HG03460 (cell line): Measurements from ENCODE around the gene USP43.

Experiments
- ATAC-seq: cut with Tn5 transposase; IDR thresholded peaks from one replicate; pipeline ENCODE4 v1.9.1; 2021; ENCODE audit not compliant: unreplicated experiment

USP43 gene

DNA sequence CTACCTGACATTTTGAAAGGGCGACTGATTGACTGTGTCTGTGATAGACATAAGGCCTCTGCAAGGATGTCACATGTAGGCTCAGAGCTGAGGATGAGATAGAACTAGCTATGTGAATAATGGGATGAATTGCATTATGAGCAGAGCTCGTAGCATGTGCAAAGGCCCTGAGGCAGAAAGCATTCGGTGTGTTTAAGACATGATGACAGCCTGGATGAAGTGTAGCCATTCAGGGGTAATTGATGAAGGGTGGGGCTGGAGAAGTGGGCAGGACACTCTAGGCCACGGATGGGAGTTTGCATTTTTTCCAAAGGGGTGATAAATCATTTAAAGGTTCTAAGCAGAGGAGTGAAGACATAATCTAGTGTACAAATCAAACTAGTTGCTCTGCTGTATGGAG lies 62.6 kb downstream of the USP43 start:
- no peak for ATAC-seq

DNA sequence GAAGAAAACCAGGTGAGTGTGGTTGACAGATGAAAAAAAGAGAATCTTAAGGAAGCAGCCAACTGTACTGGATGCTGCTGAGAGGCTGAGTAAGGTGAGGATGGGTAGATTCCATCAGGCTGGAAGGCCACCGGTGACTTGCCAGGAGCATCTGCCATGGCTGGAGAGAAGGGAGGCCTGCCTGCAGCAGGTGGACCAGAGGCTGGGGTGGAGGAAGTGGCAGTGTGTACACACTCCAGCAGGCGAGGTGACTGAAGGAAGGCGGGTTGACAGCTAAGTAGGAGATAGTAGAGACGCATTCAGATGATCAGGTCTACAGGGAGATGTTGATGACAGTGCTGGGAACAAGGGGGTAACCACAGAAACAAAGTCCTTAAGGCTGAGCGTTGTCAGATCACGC lies 69.5 kb downstream of the USP43 start:
- ATAC-seq, result no peak

DNA sequence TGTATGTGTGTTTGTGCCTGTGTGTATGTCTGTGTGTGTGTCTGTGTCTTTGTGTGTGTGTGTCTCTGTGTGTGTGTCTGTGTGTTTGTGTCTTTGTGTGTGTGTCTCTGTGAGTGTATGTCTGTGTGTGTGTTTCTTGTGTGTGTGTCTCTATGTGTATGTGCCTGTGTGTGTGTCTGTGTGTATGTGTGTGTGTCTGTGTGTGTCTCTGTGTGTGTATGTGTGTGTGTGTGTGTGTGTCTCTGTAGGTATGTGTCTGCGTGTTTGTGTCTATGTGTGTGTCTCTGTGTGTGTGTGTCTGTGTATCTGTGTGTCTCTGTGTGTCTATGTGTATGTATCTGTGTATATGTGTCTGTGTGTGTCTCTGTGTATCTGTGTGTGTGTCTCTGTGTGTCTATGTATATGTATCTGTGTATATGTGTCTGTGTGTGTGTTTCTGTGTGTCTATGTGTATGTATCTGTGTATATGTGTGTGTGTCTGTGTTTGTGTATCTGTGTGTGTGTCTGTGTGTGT lies 70.2 kb downstream of the USP43 start:
- ATAC-seq, result no peak

DNA sequence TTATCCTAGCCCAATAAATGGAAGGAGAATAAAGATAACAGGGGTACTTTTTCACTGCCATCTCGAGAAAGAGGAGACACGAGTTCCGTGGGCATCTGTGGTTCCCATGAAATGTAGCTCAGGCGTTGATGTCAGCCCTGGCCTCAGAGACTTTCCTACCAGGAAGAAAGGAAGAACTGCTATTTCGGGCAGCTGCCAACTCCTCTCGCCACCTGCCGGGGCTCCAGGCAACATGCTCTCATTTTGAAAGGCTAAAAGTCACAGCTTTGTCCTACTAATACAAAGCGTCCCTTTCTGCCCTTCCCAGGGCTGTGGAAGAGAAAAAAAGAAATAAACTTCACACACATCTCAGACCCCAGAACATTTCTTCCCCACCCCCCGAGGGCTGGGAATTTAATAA lies 80.3 kb downstream of the USP43 start:
- ATAC-seq, result no peak

DNA sequence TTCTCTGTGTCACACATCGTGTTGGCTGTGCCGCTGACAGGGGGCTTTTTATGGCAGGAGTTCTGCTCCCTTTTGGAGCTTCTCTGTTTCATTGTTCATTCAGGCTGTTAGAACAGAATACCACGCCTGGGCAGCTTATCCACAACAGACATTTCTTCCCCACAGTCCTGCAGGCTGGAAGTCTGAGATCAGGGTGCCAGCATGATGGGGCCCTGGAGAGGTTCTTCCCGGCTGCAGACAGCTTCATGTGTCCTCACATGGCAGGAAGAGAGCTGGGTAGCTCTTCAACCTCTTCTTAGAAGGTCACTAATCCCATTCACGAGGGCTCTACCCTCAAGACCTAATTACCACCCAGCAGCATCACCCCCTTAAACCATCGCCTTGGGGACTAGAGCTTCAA lies 81.0 kb downstream of the USP43 start:
- ATAC-seq, result no peak

DNA sequence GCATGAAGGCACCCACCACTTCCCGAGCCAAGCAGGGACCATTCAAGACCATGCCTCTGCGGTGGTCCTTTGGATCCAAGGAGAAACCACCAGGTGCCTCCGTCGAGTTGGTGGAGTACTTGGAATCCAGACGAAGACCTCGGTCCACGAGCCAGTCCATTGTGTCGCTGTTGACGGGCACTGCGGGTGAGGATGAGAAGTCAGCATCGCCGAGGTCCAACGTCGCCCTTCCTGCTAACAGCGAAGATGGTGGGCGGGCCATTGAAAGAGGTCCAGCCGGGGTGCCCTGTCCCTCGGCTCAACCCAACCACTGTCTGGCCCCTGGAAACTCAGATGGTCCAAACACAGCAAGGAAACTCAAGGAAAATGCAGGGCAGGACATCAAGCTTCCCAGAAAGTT lies 82.7 kb downstream of the USP43 start:
- no peak for ATAC-seq

DNA sequence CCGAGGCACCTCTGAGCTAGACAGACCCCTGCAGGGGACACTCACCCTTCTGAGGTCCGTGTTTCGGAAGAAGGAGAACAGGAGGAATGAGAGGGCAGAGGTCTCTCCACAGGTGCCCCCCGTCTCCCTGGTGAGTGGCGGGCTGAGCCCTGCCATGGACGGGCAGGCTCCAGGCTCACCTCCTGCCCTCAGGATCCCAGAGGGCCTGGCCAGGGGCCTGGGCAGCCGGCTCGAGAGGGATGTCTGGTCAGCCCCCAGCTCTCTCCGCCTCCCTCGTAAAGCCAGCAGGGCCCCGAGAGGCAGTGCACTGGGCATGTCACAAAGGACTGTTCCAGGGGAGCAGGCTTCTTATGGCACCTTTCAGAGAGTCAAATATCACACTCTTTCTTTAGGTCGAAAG lies 83.2 kb downstream of the USP43 start:
- ATAC-seq, result no peak

DNA sequence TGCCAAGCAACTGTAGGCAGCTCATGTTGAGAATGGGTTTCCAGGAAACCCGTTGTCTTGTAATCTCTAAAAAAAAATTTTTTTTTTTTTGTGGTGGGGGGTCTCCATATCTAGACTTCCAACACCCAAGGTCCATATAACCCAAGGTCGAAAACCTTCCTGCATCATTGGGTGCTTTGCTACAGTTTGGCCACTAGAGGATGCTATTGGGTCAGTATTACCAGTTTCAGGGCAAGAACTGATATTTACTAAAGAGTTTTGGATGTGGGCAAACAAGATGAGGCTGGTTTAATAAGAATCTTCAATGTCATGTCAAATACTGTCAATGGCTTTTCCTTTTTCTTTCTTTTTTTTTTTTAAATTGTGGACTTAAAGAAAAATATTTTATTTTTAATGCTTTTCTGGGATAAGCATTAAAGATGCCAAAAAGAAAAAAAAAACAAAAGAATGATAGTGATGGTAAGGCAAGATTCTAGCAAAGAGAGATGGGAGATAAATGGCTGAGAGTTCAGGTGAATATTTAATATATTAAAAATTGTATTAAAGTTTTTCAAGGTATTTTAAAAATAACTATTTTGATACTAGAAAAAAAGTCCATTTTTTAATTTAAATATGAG lies 83.8 kb downstream of the USP43 start:
- ATAC-seq, result no peak

DNA sequence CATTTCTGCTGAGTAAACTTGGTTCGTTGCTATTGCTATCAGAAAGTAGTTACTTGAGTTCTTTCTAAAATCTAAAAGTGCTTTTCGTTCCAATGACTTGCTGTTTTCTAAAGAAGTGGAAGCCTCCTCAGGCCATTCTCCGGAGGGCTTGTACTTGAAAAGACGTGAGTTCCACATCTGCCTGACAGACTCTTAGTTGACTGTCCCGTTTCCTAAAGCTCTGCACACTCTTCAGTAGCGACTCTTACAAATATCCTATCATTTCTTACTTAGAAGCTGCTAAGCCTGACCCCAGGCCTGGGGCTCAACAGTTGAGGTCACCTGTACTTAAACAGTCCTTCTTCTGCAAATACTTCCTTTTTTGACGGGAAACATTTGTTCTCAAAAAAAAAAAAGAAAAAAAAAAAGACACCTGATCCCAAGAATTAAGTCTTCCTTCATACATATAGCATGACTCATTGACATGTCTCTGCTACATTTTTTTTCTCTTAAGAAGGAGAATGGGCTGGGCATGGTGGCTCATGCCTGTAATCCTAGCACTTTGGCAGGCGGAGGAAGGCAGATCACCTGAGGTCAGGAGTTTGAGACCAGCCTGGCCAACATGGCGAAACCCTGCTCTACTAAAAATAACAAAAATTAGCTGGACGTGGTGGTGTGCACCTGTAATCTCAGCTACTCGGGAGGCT lies 84.6 kb downstream of the USP43 start:
- ATAC-seq, result no peak

DNA sequence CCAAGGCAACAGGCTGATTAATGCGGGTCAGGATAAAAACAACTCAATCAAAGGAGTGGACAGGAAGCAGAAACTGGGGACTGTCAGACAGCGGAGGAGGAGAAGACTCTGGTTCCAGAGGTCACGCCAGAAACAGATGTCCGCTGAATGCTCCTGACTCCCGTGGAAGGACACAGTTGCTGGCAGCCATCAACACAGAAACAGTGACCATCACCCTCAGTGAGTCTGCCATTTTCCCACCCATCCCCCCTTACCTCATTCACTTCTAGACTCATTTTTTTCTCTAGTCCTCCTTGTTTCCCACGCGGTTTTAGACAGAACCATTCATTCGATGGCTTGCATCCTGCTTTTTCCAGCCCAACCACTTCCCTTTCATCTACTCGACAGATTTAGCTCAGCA lies 105.2 kb downstream of the USP43 start:
- ATAC-seq, result no peak

DNA sequence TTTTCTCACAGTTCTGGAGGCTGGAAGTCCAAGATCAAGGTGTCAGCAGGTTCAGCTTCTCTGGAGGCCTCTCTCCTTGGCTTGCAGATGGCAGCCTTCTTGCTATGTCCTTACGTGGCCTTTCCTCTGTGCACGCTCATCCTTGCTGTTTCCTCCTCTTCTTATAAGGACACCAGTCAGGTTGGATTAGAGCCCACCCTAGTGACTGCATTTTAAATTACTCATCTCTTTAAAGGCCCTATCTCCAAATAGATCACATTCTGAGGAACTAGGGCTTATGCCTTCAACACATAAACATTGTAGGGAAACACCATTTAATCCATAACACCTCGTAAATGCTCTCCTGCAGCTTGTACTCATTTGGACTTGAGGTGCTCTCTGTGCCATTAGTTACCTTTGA lies 109.8 kb downstream of the USP43 start:
- ATAC-seq, result no peak

DNA sequence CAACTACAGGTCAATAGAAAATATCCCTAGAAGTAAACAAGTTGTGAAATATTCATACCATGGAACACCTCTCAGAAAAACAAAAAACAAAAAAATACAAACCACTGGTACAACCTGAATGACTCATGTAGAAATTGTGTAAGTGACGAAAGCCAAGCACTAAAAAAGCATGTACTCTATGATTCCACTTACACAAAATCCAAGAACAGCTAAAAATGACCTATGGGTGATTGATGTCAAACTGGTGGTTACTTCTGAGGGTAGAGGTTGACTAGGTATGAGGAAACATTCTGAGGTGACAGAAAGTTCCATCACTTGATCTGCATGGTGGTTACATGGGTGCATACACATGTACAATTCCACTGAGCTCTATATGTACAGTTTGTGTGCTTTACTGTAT lies 114.9 kb downstream of the USP43 start:
- ATAC-seq, result no peak

DNA sequence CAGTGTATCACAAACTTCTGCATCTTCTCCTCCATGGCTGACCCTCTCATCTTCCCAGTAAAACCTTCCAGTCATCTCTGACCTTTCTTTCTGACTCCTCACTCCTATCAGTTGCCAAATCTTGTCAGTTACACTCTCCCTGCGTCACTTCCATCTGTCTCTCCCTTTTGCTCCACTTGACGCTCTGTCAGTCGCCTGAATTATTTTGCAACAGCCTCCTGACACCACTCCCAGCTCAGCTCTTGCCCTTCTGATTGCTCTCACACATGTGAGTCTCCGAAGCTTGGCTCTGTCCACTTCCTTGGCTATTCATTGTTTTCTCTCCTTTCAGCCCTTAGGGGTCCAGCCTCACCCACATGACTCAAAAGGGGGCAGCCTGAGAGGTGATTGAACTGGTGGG lies 118.3 kb downstream of the USP43 start:
- ATAC-seq, result no peak

DNA sequence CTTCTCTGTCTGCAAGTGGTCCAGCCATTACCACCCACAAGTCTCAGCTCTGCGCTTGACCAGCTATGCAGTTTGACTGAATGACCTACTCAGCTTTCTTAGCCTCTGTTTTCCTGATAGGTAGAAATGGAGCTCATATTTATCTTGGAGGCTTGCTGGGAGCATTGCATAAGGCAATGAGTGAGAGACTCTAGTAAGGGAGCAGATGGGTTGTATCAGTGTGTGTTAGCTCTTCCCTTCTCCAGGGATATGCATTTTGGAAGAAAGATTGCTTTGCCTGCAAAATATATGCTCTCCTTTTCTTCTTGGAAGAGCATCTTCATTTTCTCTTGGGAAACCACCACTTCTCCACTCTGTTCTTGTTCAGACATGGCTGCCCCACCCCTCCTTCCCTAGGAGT lies 120.0 kb downstream of the USP43 start:
- no peak for ATAC-seq

DNA sequence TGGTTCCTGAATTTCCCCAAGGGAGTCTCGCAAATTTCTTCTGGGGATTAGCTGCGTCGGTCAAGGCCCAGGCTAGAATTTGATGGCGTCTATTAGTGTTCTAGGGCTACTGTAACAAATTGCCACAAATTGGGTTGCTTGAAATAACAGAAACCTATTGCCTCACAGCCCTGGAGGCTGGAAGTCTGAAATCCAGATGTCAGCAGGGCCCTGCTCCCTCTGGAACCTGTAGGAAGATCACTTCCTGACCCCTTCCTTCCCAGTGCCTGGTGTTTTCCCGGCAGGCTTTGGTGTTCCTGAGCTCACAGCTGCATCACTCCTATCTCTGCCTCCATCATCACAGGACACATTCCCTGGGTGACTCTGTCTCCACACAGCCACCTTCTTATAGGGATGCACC lies 121.7 kb downstream of the USP43 start:
- ATAC-seq, result no peak

DNA sequence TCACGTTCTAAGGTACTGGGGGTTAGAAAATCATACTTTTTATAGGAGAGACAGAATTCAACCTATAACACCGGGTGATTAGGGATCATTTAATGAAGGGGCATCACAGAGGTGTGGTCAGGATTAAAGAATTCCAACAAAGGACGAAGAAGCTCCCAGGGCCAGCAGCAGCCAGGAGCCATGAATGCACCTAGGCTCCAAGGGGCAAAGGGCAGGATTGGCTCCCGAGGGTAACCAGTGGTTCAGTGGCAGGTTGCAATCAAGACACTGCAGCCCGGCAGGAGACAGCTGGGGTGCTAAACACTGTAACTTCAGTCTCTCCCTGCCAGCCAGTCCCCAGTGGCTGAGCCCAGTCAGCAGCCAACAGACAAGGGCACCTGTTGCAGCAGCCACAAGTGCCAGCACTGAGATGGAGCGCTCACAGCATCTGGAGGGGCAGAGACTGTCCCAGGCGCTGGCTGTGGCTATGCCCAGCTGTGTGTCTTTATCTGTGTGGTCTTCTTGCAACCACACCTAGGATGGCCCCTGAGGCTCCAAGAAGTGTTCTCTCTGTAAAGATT lies 122.2 kb downstream of the USP43 start:
- no peak for ATAC-seq

DNA sequence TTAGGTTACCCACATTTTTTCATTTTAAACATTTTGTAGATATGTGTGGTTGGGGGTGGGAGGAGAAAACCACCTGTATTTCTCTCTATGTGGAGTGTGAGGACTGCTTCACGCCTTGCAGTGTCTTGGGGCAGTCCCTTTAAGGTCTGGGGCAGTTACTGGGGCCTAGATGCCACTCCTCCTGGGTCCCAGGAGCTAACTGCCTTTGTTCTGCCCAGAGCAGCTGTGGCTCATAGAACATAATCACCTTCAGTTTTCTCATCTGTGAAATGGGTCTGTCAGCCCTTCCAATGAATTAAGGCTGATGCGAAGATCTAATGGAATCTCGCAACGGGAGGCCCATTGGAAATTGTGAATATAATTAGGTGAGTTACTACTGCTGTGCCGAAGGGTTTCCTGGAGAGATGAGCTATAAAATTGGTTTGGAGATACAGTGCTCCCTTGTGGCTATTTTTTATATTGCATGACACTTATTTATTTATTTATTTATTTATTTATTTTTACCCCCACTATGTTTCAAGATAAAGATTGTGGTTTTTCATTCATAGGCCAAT lies 123.1 kb downstream of the USP43 start:
- no peak for ATAC-seq

DNA sequence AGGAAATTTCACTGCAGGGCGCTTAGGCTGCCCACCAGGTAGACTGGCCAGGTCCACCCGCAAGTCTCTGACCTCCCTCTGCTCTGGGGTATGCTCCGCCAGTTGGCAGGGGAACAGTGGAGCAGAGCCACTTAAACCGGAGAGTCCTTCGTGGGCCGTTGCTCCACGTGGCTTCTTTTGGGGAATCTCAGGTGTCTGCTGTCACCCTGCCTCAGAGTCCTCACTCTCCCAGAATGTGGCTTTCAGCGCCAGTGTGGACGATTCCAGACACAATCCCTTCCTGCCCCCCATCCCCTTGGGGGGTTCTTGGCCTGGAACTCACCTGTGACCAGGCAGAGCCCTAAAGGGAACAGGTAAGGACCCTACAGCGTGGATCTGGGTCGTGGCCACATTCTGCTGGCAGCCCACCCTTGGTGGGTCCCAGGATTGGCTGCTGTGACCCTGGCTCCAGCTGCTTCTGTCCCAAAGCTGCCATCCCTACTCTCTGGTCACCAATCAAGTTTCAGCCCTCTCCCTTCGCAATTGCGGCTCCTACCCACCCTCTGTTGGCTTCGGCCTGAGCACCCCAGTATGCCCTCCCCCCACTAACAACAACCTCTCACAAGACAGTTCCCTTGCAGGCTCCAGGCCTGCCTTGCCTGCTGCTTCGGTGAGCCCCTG lies 123.8 kb downstream of the USP43 start:
- no peak for ATAC-seq

DNA sequence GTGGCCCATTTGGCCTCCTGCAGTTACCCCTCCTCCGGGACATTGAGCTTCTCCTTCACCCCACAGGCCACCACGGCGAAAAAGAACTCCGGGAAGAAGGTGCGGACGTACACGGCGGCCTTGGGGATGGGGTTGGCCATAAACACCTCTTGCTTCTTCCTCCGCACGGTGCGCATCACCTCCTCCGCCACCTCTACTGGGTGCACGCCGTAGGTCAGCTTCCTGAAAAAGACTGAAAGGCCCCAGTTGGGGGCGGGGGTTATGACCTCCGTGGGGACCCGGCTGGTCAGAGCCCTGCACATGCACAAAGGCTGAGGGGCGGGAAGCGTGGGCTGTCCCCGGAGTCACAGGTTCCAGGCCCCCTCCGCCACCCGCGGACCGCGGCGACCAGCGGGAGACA lies 126.1 kb downstream of the USP43 start:
- ATAC-seq, result no peak

DNA sequence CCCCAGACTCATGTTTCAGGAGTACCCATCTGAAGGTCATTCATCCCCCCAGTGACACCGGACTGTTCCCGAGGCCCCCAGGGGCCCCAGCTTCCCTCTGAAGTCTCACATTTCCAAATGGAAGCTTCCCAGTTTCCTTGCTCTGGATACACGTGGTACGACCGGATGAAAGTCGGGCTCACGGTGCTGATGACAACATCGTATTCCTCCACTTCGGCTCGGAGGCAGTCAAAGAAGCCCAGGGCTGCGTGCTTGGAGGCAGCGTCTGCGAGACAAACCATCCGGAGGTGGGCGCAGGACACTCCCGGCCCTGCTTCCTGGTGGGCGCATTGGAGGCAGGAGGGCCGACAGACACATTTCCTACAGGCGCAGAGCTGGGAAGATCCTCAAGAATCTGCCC lies 127.3 kb downstream of the USP43 start:
- ATAC-seq, result no peak

DNA sequence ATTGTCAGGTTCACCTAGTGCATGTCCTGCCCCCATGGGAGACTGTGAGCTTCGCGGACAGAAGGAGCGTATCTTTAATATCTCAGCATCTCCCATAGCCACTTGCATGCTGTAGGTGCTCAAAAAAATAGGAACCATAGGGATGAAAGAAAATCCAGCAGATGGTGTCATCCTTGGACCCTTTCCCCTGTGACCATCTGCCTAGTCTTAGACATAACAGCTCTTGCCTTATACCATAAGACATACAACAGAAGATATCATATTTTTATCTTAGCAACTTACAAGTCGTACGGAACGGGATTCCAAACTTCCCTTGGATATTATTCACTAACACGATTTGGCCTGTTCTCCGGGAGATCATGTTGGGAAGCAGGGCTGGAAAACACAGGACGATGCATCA lies 131.6 kb downstream of the USP43 start:
- no peak for ATAC-seq
